Heart left ventricle (tissue), 16 donors: Measurements from ENCODE around the gene ASMTL. TPM values are rescaled to one million over a fixed set of nuclear protein-coding genes. Genes with fewer than 3 reads are reported as not detected.
A peak's percentile ranks its signal among the peaks of the same experiment; 100 is the strongest.

ENCODE experiments used
- ATAC-seq, 4 donors: fragments of 200-7000 bp; cut with Tn5 transposase; one replicate each; pipeline ENCODE4 v1.9.1; 2020 to 2022; ENCODE audit warnings: moderate library complexity in 4 of 4, mild to moderate bottlenecking in 3 of 4, moderate number of reproducible peaks in 1 of 4
- DNase-seq, 5 donors: peaks; one replicate each; pipeline ENCODE4 v3.0.0-alpha.2; 2020
- H3K27ac ChIP-seq, 12 donors: fragments of 200-600 bp; sonication (generic) in 4 of 12; one replicate each; pipeline versions ENCODE4 v1.5.0 to v1.8.0; 2016 to 2022; ENCODE audit warnings: mild to moderate bottlenecking in 2 of 12
- H3K27me3 ChIP-seq, 9 donors: fragments of 200-600 bp; sonication (generic) in 2 of 9; one replicate each; pipeline versions ENCODE4 v1.5.1 to v1.8.0; 2016 to 2022; ENCODE audit warnings: mild to moderate bottlenecking in 3 of 9
- H3K36me3 ChIP-seq, 9 donors: fragments of 200-600 bp; sonication (generic) in 2 of 9; one replicate each; pipeline versions ENCODE4 v1.5.0 to v1.8.0; 2018 to 2022; ENCODE audit warnings: mild to moderate bottlenecking in 2 of 9
- H3K4me1 ChIP-seq, 12 donors: fragments of 200-600 bp; sonication (generic) in 4 of 12; one replicate each; pipeline versions ENCODE4 v1.5.0 to v1.8.0; 2016 to 2022; ENCODE audit warnings: mild to moderate bottlenecking in 3 of 12
- H3K4me3 ChIP-seq, 12 donors: fragments of 200-600 bp; sonication (generic) in 4 of 12; one replicate each; pipeline versions ENCODE4 v1.5.0 to v1.8.0; 2017 to 2022; ENCODE audit warnings: mild to moderate bottlenecking in 9 of 12, moderate library complexity in 4 of 12
- H3K9me3 ChIP-seq, 12 donors: fragments of 200-600 bp; sonication (generic) in 4 of 12; one replicate each; pipeline versions ENCODE4 v1.5.0 to v1.8.0; 2016 to 2022; ENCODE audit warnings: mild to moderate bottlenecking in 1 of 12
- CTCF ChIP-seq, 12 donors: fragments of 200-600 bp; sonication (generic) in 4 of 12; IDR thresholded peaks; one replicate each; pipeline versions ENCODE4 v1.5.0 to v1.8.0; 2018 to 2022; ENCODE audit warnings: antibody characterized with exemption in 12 of 12, mild to moderate bottlenecking in 5 of 12
- POLR2A ChIP-seq, 2 donors: fragments of 450-650 bp; IDR thresholded peaks; one replicate each; pipeline ENCODE4 v1.6.1; 2017; ENCODE audit warnings: antibody characterized with exemption in 2 of 2, mild to moderate bottlenecking in 2 of 2, moderate library complexity in 2 of 2
- WGBS, 4 donors: extraction: QIAGEN DNeasy Blood & Tissue Kit in 2 of 4; methylation state at CpG; one replicate each; pipeline versions ENCODE4 v1.1.5 to v1.1.7; 2013 to 2018; 5-methylcytosine and 5-hydroxymethylcytosine counted together
- intact Hi-C, 10 donors: fragments of 100-400 bp; cut with DNase I; formaldehyde crosslinking; loops; one replicate each; pipeline versions ENCODE4 v1.11.1 to v1.14.2; 2022
- polyA plus RNA-seq, 2 donors: library from polyadenylated mRNA; stranded (reverse); fragments of 200-250 nt; gene quantifications; one replicate each; pipeline ENCODE4 v1.2.3, GENCODE V29; 2013
- total RNA-seq, 9 donors: library from RNA; depleted of rRNA in 2 of 9; stranded (reverse); fragments of >200 nt in 2 of 9; fragmentation: NEBNext Ultra II Directional in 3 of 9; extraction: Animal tissue kit (Norgen Biotek cat#: 25700) in 3 of 9; gene quantifications; one replicate each; pipeline versions ENCODE4 v1.1.0 to v1.2.4, GENCODE V29; 2016 to 2023
- donor health status: ischemic (EF 13 %, LVEDD 7.1; RV severe dilation, severe dysfunction).
- donor health status: healthy with polysubstance abuse.
- donor health status: DM: no; HTN: yes; CAD: no.
- donor health status: DM: no; HTN: no; CAD: no.
- donor health status: ischemic (EF 25% LVEDD 6.9; RV normal size, moderate dysfunction).
- donor health status: ischemic (EF 25% LVEDD 5.7; RV mildly dilated, moderate dysfunction).
- donor health status: healthy.
- donor health status: DM: yes; HTN: yes; CAD: no.
- donor health status: ischemic (EF 35%, LVEDD 5.7; RV mildly dilated, moderate dysfunction).
- donor health status: nonischemic (EF 11% LVEDD 7.7; RV severe dilation, severe dysfunction).
- donor health status: DM: yes; HTN: yes; CAD: no.
- donor health status: PGD.
- donor health status: ischemic (EF 29% LVEDD 5.4; RV normal size, mild dysfunction).
- donor health status: nonischemic (EF 23%, LVEDD 6.1; RV moderate dilation, normal function).

Gene ASMTL
- total and polyA plus RNA-seq, 11 donors, result 20.2 to 44.6 (median 29.1) TPM

GRCh38 chrX:1480082-1480785, 27.5 kb upstream of the ASMTL start:
- 74 to 83% (median 78%) methylated on average over 8 of the region's 8 CpGs for WGBS, 4 donors
- H3K36me3 ChIP-seq, result no peaks in the 10 kb centered on the region
- TF ChIP-seq POLR2A (IDR thresholded peaks at IDR 0.05), result no peak
- TF ChIP-seq CTCF (IDR thresholded peaks at IDR 0.05), result no peak
- no peak for ATAC-seq
- H3K4me1 ChIP-seq, result peaks cover 0 to 43% (median 3%) of the 10 kb centered on the region in 12 donors
- intact Hi-C loops, result loop anchor here in 2 of 10 donors (2.0 to 10.0 kb wide), 2 partner anchors 25 to 65 kb away; no protein-coding TSS in a partner anchor
- H3K27ac ChIP-seq, result peak overlapping the region in 3 of 12 donors; percentile 9 to 91 (median 77)
- DNase-seq, result peak in 1 of 5 donors; percentile 3
- no peaks in the 10 kb centered on the region for H3K27me3 ChIP-seq
- no peak overlapping the region for H3K4me3 ChIP-seq
- peaks cover 0 to 18% (median 12%) of the 10 kb centered on the region in 12 donors for H3K9me3 ChIP-seq

DNA sequence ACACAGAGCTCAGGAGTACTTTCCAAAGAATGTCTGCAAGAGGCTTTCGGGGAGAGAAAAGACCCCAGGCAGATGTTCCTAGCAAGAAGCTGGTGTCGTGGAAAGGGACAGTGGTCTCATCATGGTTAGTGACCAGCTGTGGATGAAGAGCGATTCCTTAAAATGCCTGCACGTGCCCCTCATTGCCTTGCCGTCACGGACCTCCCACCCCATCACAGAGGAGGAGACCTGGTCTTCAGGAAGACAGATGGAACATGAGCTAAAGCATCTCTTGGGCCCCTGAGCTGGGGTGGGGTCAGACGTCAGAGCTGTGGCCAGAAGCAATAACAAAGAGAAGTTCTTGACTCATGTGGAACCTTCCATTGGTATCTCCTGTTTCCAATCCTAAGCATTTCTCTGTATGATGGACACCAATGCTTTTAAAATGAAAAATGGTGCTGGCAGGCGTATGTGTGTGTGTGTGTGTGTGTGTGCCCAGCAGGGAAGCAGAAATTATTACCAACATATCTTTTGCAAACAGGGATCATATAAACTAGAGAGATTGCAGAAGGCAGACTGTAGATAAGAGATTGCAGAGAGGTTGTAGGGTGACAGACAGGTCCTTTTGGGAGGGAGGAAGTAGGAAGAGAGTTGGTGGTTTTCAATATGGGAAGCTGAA, 25.2 kb upstream of the ASMTL start:
- Histone ChIP-seq H3K36me3 (no peaks in the 10 kb centered on the region), H3K4me3 (no peak overlapping the region), H3K27me3 (no peaks in the 10 kb centered on the region), H3K4me1 (peaks cover 0 to 28% (median 3%) of the 10 kb centered on the region in 12 donors), H3K27ac (no peak overlapping the region), H3K9me3 (peaks cover 0 to 18% (median 12%) of the 10 kb centered on the region in 12 donors)
- 65 to 84% (median 75%) methylated on average over 8 of the region's 8 CpGs for WGBS, 4 donors
- ATAC-seq (no peak), DNase-seq (peak in 1 of 5 donors; percentile 23)
- intact Hi-C loops, result no loop called here
- TF ChIP-seq POLR2A (IDR thresholded peaks at IDR 0.05) (no peak), CTCF (IDR thresholded peaks at IDR 0.05) (no peak)

- Histone ChIP-seq H3K27ac (no peak overlapping the region), H3K4me3 (no peak overlapping the region), H3K36me3 (no peaks in the 10 kb centered on the region), H3K9me3 (peaks cover 0 to 18% (median 12%) of the 10 kb centered on the region in 12 donors), H3K27me3 (no peaks in the 10 kb centered on the region), H3K4me1 (peaks cover 0 to 25% (median 3%) of the 10 kb centered on the region in 12 donors)
- no peak for ATAC-seq
- no peak for DNase-seq
- TF ChIP-seq POLR2A (IDR thresholded peaks at IDR 0.05), result no peak
- TF ChIP-seq CTCF (IDR thresholded peaks at IDR 0.05), result no peak
- WGBS, 4 donors, result 47 to 86% (median 72%) methylated on average over 3 of the region's 3 CpGs
- intact Hi-C loops, result no loop called here
Observed at GRCh38 chrX:1477229-1477628, 24.5 kb upstream of the ASMTL start.

- Histone ChIP-seq H3K9me3 (peaks cover 0 to 18% (median 12%) of the 10 kb centered on the region in 12 donors), H3K36me3 (no peaks in the 10 kb centered on the region), H3K27me3 (no peaks in the 10 kb centered on the region), H3K4me1 (peaks cover 0 to 27% (median 3%) of the 10 kb centered on the region in 12 donors), H3K27ac (no peak overlapping the region), H3K4me3 (no peak overlapping the region)
- TF ChIP-seq CTCF (IDR thresholded peaks at IDR 0.05) (no peak), POLR2A (IDR thresholded peaks at IDR 0.05) (no peak)
- no peak for ATAC-seq
- intact Hi-C loops, result no loop called here
- DNase-seq, result peak in 1 of 5 donors; percentile 10
- WGBS, 4 donors, result 89 to 100% (median 92%) methylated on average over 5 of the region's 5 CpGs
Observed at GRCh38 chrX:1476682-1477081, 24.0 kb upstream of the ASMTL start.
